Prostate gland (tissue), 2 donors: ENCODE data around the gene ADGRG6. TPM values are rescaled to one million over a fixed set of nuclear protein-coding genes. Genes with fewer than 3 reads are reported as not detected.

ENCODE experiments used
- DNase-seq: peaks from one replicate; pipeline ENCODE4 v3.0.0-alpha.2; 2019; ENCODE audit warnings: low spot score
- H3K27ac ChIP-seq, 2 donors: fragments of 200-600 bp; sonication (generic); 2 replicates each; pipeline ENCODE4 v1.5.1; 2017 to 2019
- H3K27me3 ChIP-seq: fragments of 200-600 bp; sonication (generic); replicated peaks from 2 replicates; pipeline ENCODE4 v1.5.1; 2019; ENCODE audit not compliant: insufficient read depth
- H3K36me3 ChIP-seq, 2 donors: fragments of 200-600 bp; sonication (generic); 1 replicate in 1 of 2; 2 replicates in 1 of 2; pipeline versions ENCODE4 v1.5.1 to v1.8.1; 2017 to 2019
- H3K4me1 ChIP-seq: fragments of 200-600 bp; sonication (generic); replicated peaks from 2 replicates; pipeline ENCODE4 v1.5.1; 2019
- H3K4me3 ChIP-seq, 2 donors: fragments of 200-600 bp; sonication (generic); 2 replicates each; pipeline ENCODE4 v1.5.1; 2017 to 2019
- H3K9me3 ChIP-seq: fragments of 200-600 bp; sonication (generic); 2 replicates; pipeline ENCODE4 v1.5.1; 2017
- CTCF ChIP-seq, 4 experiments: fragments of 200-600 bp in 2 of 4; fragments of 450-650 bp in 2 of 4; sonication (generic) in 2 of 4; IDR thresholded peaks; 1 replicate in 3 of 4; 2 replicates in 1 of 4; pipeline ENCODE4 v1.5.1; 2016 to 2019; ENCODE audit warnings: antibody characterized with exemption in 4 of 4, mild to moderate bottlenecking in 2 of 4, moderate library complexity in 2 of 4
- POLR2A ChIP-seq: fragments of 450-650 bp; IDR thresholded peaks from one replicate; pipeline ENCODE4 v1.6.1; 2016; ENCODE audit warnings: antibody characterized with exemption, mild to moderate bottlenecking
- POLR2AphosphoS5 ChIP-seq: sonication (generic); formaldehyde crosslinking; IDR thresholded peaks from one replicate; pipeline ENCODE4 v1.6.1; 2017; ENCODE audit warnings: antibody characterized with exemption
- WGBS: methylation state at CpG from one replicate; pipeline ENCODE4 v1.1.5; 2018; 5-methylcytosine and 5-hydroxymethylcytosine counted together
- intact Hi-C: fragments of 100-400 bp; cut with DNase I; formaldehyde crosslinking; loops from one replicate; pipeline ENCODE4 v1.14.2; 2022
- total RNA-seq, 2 donors: library from RNA; depleted of rRNA; stranded (reverse); fragments of >200 nt; gene quantifications; one replicate each; pipeline ENCODE4 v1.1.0, GENCODE V29; 2016

ADGRG6 gene
- total RNA-seq, 2 donors from 2014 or later = 13.5 to 18.0 TPM

GRCh38 chr6:142300758-142301650 lies 803 bp upstream of the ADGRG6 start:
- Histone ChIP-seq H3K36me3 (no peaks in the 10 kb centered on the region), H3K27ac (peak overlapping the region; percentile 53 to 64), H3K9me3 (no peaks in the 10 kb centered on the region), H3K4me3 (peak overlapping the region; percentile 38 to 42), H3K4me1 (no peaks in the 10 kb centered on the region), H3K27me3 (no peaks in the 10 kb centered on the region)
- DNase-seq = peak; percentile 29
- WGBS = 6% methylated on average over 31 of the region's 31 CpGs
- intact Hi-C loops = no loop called here
- TF ChIP-seq POLR2AphosphoS5 (no peak), POLR2A (no peak), CTCF (IDR thresholded peaks at IDR 0.05) (no peak)

DNA sequence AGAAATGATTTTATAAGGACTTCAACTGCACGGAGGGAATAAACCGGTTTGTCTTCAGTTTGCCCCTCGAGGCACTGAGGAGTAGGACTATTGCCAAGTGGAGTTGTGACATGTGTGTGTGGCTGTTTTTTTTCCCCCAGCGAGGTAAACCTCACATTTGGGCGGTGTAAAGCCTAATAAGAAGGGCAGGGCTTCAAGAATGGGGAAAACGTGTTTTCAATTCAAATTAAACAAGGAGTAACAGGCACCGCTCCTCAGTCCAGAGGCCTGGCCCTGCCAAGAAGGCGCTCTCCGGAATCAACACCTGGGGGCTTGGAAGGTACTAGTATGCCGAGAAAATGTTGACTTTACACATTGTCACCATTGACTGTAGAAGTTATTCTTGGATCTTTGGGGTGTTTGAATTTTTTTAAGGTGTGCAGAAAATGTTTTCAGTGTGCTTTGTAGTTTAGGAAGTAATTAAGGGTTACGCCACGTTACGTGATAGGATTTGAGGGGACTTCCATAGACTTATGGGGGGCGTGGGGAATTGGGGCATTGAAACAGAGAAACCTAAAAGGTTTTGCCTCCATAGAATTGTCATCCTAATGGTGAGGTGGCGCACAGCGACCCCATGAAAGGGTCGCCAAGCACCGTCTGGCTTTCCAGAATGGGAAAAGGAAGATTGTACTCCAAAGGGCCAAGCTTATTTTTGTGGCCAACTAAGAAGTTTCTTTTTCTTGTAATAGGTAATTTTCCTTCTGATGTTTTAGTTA lies 791 bp downstream of the ADGRG6 start:
- H3K4me3 ChIP-seq = peak overlapping the region; percentile 38 to 42
- WGBS = 48% methylated on average over 18 of the region's 18 CpGs
- no peaks in the 10 kb centered on the region for H3K27me3 ChIP-seq
- peak; percentile 51 for DNase-seq
- H3K4me1 ChIP-seq = no peaks in the 10 kb centered on the region
- peak overlapping the region; percentile 53 to 64 for H3K27ac ChIP-seq
- intact Hi-C loops = no loop called here
- no peaks in the 10 kb centered on the region for H3K36me3 ChIP-seq
- H3K9me3 ChIP-seq = no peaks in the 10 kb centered on the region
- TF ChIP-seq POLR2A (peak; percentile 54), POLR2AphosphoS5 (peak; percentile 24), CTCF (IDR thresholded peaks at IDR 0.05) (no peak)

DNA sequence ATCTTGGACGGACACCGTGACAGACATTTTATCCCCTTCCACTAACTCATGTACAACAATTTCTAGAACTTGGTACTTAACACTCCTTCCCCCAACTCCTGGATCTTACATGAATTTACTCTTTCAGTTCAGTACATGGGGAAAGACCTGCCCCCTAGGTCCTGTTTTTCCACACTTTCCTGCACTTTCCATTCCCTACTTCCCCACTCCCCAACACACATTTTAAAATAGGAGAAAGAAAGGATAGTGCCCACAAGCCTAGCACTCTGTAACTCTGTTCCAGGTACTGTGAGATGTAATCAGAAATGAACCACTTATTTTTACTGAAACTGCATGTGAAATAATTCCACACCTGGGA lies 1.3 kb downstream of the ADGRG6 start:
- H3K36me3 ChIP-seq = no peaks in the 10 kb centered on the region
- intact Hi-C loops = no loop called here
- no peak for TF ChIP-seq POLR2A
- no peak for TF ChIP-seq POLR2AphosphoS5
- TF ChIP-seq CTCF (IDR thresholded peaks at IDR 0.05) = no peak
- H3K9me3 ChIP-seq = no peaks in the 10 kb centered on the region
- DNase-seq = no peak
- no peak overlapping the region for H3K27ac ChIP-seq
- no peak overlapping the region for H3K4me3 ChIP-seq
- WGBS = 87% methylated on average over 2 of the region's 2 CpGs
- no peaks in the 10 kb centered on the region for H3K27me3 ChIP-seq
- no peaks in the 10 kb centered on the region for H3K4me1 ChIP-seq

GRCh38 chr6:142304241-142304640 lies 2.4 kb downstream of the ADGRG6 start:
- no peaks in the 10 kb centered on the region for H3K27me3 ChIP-seq
- TF ChIP-seq POLR2A (no peak), CTCF (IDR thresholded peaks at IDR 0.05) (no peak), POLR2AphosphoS5 (no peak)
- DNase-seq = no peak
- H3K4me3 ChIP-seq = no peak overlapping the region
- H3K9me3 ChIP-seq = no peaks in the 10 kb centered on the region
- H3K27ac ChIP-seq = no peak overlapping the region
- H3K36me3 ChIP-seq = no peaks in the 10 kb centered on the region
- 81% methylated on average over 2 of the region's 2 CpGs for WGBS
- intact Hi-C loops = no loop called here
- H3K4me1 ChIP-seq = no peaks in the 10 kb centered on the region
